Gastrocnemius medialis (tissue), 4 donors: ENCODE data around the gene PLG.
"Not testable (repeated sequence)": the region's sequence is repeated elsewhere in the genome, so short reads cannot be mapped to it uniquely, and the experiment has no call there.

Source experiments
- CTCF ChIP-seq, 5 experiments: fragments of 450-650 bp in 3 of 5; fragments of 200-600 bp in 2 of 5; sonication (generic) in 2 of 5; IDR thresholded peaks in 4 of 5; conservative IDR thresholded peaks in 1 of 5; 1 replicate in 4 of 5; 2 replicates in 1 of 5; pipeline ENCODE4 v1.5.1; 2016 to 2019; ENCODE audit warnings: antibody characterized with exemption in 5 of 5, mild to moderate bottlenecking in 3 of 5, moderate library complexity in 3 of 5
- POLR2A ChIP-seq, 2 donors: fragments of 450-650 bp; IDR thresholded peaks; one replicate each; pipeline ENCODE4 v1.6.1; 2017; ENCODE audit warnings: antibody characterized with exemption in 2 of 2, mild to moderate bottlenecking in 2 of 2, moderate library complexity in 2 of 2

- TF ChIP-seq POLR2A (IDR thresholded peaks at IDR 0.05); CTCF (IDR thresholded peaks at IDR 0.05 in 4 of 5, conservative IDR thresholded peaks at IDR 0.05 in 1 of 5): not testable (repeated sequence)
Observed at GRCh38 chr6:160664198-160664597, 37.8 kb upstream of the PLG start, which contains the start of gene LPA.
